Calu3 (cell line): ENCODE data around the gene PCDHB1. TPM values are rescaled to one million over a fixed set of nuclear protein-coding genes. Genes with fewer than 3 reads are reported as not detected.

Source experiments
- BruUV-seq: library from RNA; stranded (reverse); fragments of 400-500 nt; replicated peaks from 2 replicates; lab custom pipeline; 2021; lab: Mats Ljungman, UMichigan
- CTCF ChIA-PET: fragments of 300-600 bp; sonication (Branson Sonifier 250); formaldehyde crosslinking; loops from one replicate; lab custom pipeline; 2022; ENCODE audit warnings: antibody characterized with exemption; lab: Charles Lee
- DNase-seq: peaks from one replicate; pipeline ENCODE4 v3.0.0; 2022
- H3K27ac Mint-ChIP-seq: one replicate; pipeline ENCODE4 v1.8.0; 2022; ENCODE audit warnings: mixed read lengths; ENCODE audit not compliant: unreplicated experiment
- H3K27me3 Mint-ChIP-seq: one replicate; pipeline ENCODE4 v1.8.0; 2022; ENCODE audit warnings: mixed read lengths; ENCODE audit not compliant: unreplicated experiment
- H3K36me3 Mint-ChIP-seq: one replicate; pipeline ENCODE4 v1.8.0; 2022; ENCODE audit warnings: mild to moderate bottlenecking, moderate library complexity, mixed read lengths; ENCODE audit not compliant: insufficient read depth, unreplicated experiment
- H3K4me1 Mint-ChIP-seq: one replicate; pipeline ENCODE4 v1.8.0; 2022; ENCODE audit warnings: mild to moderate bottlenecking, low read depth, mixed read lengths; ENCODE audit not compliant: unreplicated experiment
- H3K4me3 Mint-ChIP-seq: one replicate; pipeline ENCODE4 v1.8.0; 2022; ENCODE audit warnings: mild to moderate bottlenecking, low read depth, moderate library complexity, mixed read lengths; ENCODE audit not compliant: unreplicated experiment
- H3K9me3 Mint-ChIP-seq: one replicate; pipeline ENCODE4 v1.8.0; 2022; ENCODE audit warnings: low read depth, mixed read lengths; ENCODE audit not compliant: unreplicated experiment
- CTCF ChIP-seq: fragments of 200-600 bp; IDR thresholded peaks from one replicate; pipeline ENCODE4 v1.8.0; 2022; ENCODE audit warnings: antibody characterized with exemption; ENCODE audit not compliant: unreplicated experiment
- intact Hi-C: fragments of 100-400 bp; cut with micrococcal nuclease; formaldehyde crosslinking; loops from one replicate; pipeline ENCODE4 v1.10.0; 2022; ENCODE audit not compliant: unreplicated experiment
- total RNA-seq: library from RNA; stranded (reverse); gene quantifications from 2 replicates; pipeline ENCODE4 v1.2.3, GENCODE V29; 2022

The PCDHB1 gene
- total RNA-seq, 1 experiment from 2014 or later, result not detected

- Mint-ChIP-seq H3K9me3 (peaks cover 7% of the 10 kb centered on the region), H3K27me3 (no peaks in the 10 kb centered on the region), H3K4me1 (no peaks in the 10 kb centered on the region), H3K27ac (no peak overlapping the region), H3K36me3 (no peaks in the 10 kb centered on the region), H3K4me3 (no peak overlapping the region)
- no peak for TF ChIP-seq CTCF
- DNase-seq, result no peak
- intact Hi-C loops, result no loop called here
- CTCF ChIA-PET, result no interaction called here
- BruUV-seq, result no TSS peak
Measured at GRCh38 chr5:141077826-141078225, 26.7 kb downstream of the PCDHB1 start.

- peaks cover 11% of the 10 kb centered on the region for H3K9me3 Mint-ChIP-seq
- CTCF ChIA-PET, result interaction anchor here (0.6 kb wide), 1 partner anchor 78 kb away, joined by 7 read pairs; no protein-coding TSS in a partner anchor
- intact Hi-C loops, result no loop called here
- no peaks in the 10 kb centered on the region for H3K4me1 Mint-ChIP-seq
- no peak for TF ChIP-seq CTCF
- no peaks in the 10 kb centered on the region for H3K27me3 Mint-ChIP-seq
- no peak for DNase-seq
- no peaks in the 10 kb centered on the region for H3K36me3 Mint-ChIP-seq
- no peak overlapping the region for H3K4me3 Mint-ChIP-seq
- H3K27ac Mint-ChIP-seq, result no peak overlapping the region
- no TSS peak for BruUV-seq
Measured at GRCh38 chr5:141082228-141082627, 31.1 kb downstream of the PCDHB1 start.

GRCh38 chr5:141084487-141084989 is 33.4 kb downstream of the PCDHB1 start:
- no peaks in the 10 kb centered on the region for H3K4me1 Mint-ChIP-seq
- H3K27ac Mint-ChIP-seq, result no peak overlapping the region
- peaks cover 11% of the 10 kb centered on the region for H3K9me3 Mint-ChIP-seq
- intact Hi-C loops, result no loop called here
- DNase-seq, result no peak
- CTCF ChIA-PET, result no interaction called here
- no peak overlapping the region for H3K4me3 Mint-ChIP-seq
- no peak for TF ChIP-seq CTCF
- H3K27me3 Mint-ChIP-seq, result no peaks in the 10 kb centered on the region
- no peaks in the 10 kb centered on the region for H3K36me3 Mint-ChIP-seq
- BruUV-seq, result no TSS peak

- no peaks in the 10 kb centered on the region for H3K4me1 Mint-ChIP-seq
- CTCF ChIA-PET, result no interaction called here
- no peak within 1 kb of the TSS for H3K27ac Mint-ChIP-seq
- no TSS peak for BruUV-seq
- H3K4me3 Mint-ChIP-seq, result no peak within 1 kb of the TSS
- H3K9me3 Mint-ChIP-seq, result peaks cover 22% of the 10 kb centered on the region
- DNase-seq, result no peak
- intact Hi-C loops, result no loop called here
- TF ChIP-seq CTCF, result peak; percentile 34
- no peaks in the 10 kb centered on the region for H3K27me3 Mint-ChIP-seq
- no peaks in the 10 kb centered on the region for H3K36me3 Mint-ChIP-seq
Measured at GRCh38 chr5:141094481-141095262, 43.5 kb downstream of the PCDHB1 start, which contains the start of gene PCDHB2. Gene PCDHB2 (plus strand): TSS chr5:141094615. CDS start chr5:141094791, 176 bp downstream.
